CD1c-positive myeloid dendritic cell (primary cell): Measurements from ENCODE around the gene TPP1.
A peak's percentile ranks its signal among the peaks of the same experiment; 100 is the strongest.

Experiments
- DNase-seq: peaks from one replicate; pipeline ENCODE4 v3.0.0-alpha.2; 2016; ENCODE audit errors: extremely low spot score

The TPP1 gene

GRCh38 chr11:6619004-6619745 is at the start of gene TPP1:
TPP1 (minus strand) TSS chr11:6619422; CDS start chr11:6619400, 22 bp downstream.
- peak; percentile 96 for DNase-seq

DNA sequence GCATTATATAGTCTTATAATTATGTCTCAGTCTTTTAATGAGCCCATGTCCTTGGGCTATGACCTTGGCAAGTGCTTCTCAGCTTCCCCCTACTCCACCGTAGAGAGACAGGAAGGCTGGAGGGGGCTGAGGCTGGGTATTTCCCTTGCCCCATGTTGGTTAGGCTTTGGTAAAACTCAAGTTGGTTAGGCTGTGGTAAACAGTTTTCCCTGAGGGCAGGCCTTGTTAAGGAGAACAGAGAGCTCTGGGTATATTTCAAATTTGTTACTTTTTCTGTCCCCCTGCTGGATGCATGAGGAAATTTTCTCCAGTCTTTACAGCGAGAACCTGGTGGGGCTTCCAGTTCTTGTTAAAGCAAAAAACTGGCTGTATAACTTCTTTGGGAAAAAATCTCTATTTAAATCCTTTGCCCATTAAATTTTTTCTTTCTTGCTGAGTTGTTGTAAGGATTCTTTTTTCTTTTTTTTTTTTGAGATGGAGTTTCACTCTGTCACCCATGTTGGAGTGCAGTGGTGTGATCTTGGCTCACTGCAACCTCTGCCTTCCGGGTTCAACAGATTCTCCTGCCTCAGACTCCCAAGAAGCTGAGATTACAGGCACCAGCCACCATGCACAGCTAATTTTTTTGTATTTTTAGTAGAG is 48.6 kb upstream of the TPP1 start:
- DNase-seq = peak; percentile 64

- no peak for DNase-seq
Observed at GRCh38 chr11:6666302-6667183, 47.3 kb upstream of the TPP1 start.

DNA sequence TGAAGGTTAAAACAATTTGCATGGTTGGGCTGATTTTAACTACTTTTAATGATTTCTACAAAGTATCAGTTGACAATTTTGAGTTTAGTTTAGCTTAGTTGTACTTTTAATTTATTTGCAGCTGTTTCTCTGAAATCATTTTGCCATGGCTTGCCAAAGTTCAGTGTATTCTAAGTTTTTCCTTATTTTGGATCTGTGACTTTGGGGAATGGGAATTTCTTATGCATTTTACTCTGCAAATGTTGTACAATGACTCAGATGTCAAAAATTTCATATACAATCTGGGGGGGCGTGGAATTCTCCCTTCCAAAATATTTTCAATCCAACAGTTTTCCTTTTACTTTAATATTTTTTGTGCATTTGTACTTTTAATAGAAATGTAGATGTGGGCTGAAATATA is 45.3 kb upstream of the TPP1 start:
- DNase-seq = no peak

- no peak for DNase-seq
Observed at GRCh38 chr11:6663794-6664469, 44.7 kb upstream of the TPP1 start.

- DNase-seq = no peak
Observed at GRCh38 chr11:6660712-6661111, 41.5 kb upstream of the TPP1 start.

DNA sequence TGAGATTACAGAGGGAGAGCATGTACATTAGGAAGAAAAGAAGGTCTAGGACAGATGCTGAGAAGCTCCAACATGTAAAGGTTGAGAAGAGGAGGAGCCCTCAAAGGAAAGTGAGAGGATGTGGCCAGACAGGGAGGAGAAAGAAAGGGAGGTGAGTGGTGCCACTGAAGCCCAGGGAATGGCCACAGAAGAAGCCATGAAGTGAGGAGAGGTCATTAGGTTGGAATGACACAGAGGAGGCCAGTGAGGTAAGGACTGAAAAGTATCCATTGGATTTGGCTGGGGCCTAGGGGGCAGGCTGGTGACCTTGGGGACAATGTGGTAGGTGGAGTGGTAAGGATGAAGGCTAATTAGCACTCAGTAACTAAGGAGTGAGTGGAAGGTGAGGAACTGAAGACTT is 39.4 kb upstream of the TPP1 start:
- DNase-seq = no peak

DNA sequence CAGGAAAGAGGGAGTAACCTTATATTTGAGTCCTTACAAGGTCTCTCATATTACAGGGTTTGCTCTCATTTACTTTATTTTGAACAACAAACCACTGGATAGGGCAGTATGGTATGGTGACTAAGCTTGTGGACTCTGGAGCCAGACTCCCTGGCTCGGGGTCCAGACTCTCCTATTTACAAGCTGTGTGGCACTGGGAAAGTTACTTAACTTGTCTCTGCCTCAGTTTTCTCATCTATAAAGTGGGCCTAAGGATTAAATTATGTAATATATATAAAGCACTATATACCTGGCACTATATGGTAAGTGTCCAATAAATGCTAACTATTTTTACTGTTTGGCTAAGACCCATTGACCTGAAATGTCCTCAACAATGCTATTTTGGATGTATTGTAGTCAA is 38.1 kb upstream of the TPP1 start:
- no peak for DNase-seq

- no peak for DNase-seq
Observed at GRCh38 chr11:6656936-6657335, 37.7 kb upstream of the TPP1 start.

DNA sequence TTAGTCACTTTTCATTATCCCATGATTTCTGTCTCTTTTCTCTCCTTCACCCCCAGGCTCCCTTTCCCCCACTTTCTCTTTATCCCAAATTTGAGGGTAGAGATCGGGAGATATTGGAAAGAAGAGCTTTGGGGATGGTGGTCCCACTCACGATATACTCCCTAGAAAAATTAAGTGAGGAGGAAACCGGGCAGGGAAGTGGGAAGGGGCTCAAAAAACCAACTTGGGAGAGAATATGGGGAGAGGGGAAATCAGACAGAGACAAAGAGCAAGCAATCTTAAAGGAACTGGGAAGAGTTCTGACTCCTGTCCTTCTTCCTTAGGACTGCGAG is 37.3 kb upstream of the TPP1 start:
- no peak for DNase-seq

DNA sequence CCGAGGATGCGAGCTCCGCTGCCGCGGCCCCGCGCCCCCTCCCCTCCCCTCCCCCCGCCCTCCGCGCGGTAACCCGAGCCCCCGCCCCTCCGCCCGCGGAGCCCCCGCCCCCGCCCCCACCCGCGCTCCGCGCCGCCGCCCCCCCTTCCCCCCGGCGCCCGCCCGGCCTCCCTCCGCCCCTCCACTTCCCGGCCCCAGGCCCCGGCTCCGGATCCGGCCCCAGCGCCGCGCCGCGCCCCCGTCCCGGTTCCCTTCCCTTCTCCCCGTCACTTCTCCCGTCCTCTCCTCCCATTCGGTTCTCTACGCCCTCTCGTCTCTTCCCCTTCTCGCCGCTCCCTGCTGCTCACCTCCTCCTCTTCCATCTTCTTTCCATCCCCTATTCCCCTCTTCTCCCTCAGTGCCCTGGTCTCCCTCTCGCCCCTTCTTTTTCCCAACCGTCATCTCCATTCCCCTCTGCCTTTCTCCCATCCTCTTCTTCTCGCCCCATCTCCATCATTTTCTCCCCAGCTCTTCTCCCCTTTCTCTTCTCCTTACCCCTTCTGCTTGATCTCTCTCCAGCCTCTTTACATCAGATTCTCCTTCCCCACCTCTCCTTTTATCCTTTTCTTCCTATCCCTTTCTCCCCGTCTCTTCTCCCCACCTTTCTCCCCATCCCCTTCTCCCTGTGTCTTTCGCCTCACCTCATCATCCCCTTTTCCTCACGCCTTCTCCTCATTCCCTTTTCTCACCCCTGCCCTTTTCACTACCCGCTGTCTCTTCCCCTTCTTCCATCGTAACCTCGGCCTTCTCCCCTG is 36.8 kb upstream of the TPP1 start, which contains the start of gene DCHS1:
TSS of gene DCHS1 (minus strand) at position 20 of the 794 bp plus-strand sequence. CDS start 14,196 bp downstream, outside the sequence.
- peak; percentile 19 for DNase-seq

GRCh38 chr11:6655020-6655789 is 36.0 kb upstream of the TPP1 start:
- DNase-seq = peak; percentile 17

- no peak for DNase-seq
Observed at GRCh38 chr11:6654281-6655019, 35.2 kb upstream of the TPP1 start.

- no peak for DNase-seq
Observed at GRCh38 chr11:6653656-6654055, 34.4 kb upstream of the TPP1 start.

DNA sequence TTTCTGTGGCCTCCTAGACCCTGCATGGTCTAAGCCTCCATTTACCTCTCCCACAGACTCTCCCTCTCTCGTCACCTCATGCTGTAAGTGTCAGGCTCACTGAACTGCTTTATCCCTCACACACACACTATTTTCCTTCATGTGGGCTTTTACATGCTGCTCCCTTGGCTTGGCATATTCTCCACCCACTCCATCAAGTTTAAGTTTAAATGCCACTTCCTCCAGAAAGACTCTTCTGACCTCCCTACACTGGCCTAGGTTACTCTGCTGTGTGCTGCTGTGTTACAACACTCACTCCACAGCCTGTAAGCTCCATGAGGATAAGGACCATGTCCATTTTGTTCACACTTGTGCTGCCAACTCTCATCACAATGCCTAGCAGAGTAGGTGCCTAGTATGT is 33.9 kb upstream of the TPP1 start:
- DNase-seq = peak; percentile 31

GRCh38 chr11:6652182-6652581 is 33.0 kb upstream of the TPP1 start:
- peak; percentile 20 for DNase-seq

- DNase-seq = no peak
Observed at GRCh38 chr11:6650980-6651379, 31.8 kb upstream of the TPP1 start.

DNA sequence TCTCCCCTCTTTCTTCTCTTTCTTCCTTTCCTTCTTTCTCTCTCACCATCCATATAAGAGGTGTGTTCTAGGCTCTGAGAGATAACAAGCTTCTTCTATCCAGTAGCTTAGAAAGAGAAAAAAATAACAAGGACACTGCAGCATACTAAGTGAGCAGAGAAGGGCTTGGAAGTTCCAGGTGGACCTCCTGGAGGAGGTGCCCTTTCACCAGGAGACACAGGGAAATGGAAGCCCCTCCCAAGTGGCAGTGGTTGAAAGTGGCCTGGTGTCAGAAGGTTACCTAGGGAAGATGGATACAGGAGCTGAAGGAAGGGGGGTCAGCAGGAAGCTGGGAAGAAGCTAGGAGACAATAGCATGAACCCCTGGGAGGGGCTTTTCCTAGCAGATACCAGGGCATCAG is 30.9 kb upstream of the TPP1 start:
- DNase-seq = no peak

DNA sequence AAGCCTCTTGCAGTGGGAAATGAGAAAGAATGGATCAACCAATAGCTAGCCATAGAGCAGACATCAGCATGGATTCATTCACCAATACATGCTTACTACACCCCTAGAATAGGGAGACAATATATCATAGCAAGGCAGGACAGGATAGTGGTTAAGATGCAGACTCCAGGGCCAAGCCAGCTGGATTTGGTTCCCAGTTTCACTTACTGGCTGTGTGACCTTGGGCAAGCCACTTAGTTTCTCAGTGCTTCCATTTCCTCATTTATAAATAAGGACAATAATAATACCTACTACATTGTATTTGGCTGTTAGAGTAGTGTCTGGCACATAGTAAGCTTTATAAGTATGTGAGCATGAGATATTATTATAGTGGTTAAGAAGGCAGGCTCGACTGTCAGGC is 29.3 kb upstream of the TPP1 start:
- peak; percentile 60 for DNase-seq

- no peak for DNase-seq
Observed at GRCh38 chr11:6647836-6648235, 28.6 kb upstream of the TPP1 start.
